ENCODE results near the gene EDC3.

EDC3 gene

GRCh38 chr15:74611341-74611740 lies 84.5 kb downstream of the EDC3 start:
- H3K27me3 Mint-ChIP-seq (ENCODE audit: low read depth, poor library complexity), result no peaks in the 10 kb centered on the region
- TF ChIP-seq CTCF (IDR thresholded peaks at IDR 0.05), result no peak
- H3K9me3 Mint-ChIP-seq, result no peaks in the 10 kb centered on the region
- H3K27ac Mint-ChIP-seq, result no peak overlapping the region
- no peak overlapping the region for H3K4me3 Mint-ChIP-seq
- no peak for DNase-seq
- no peaks in the 10 kb centered on the region for H3K36me3 Mint-ChIP-seq (ENCODE audit: low read depth)
- H3K4me1 Mint-ChIP-seq, result peaks cover 37% of the 10 kb centered on the region

- Mint-ChIP-seq H3K36me3 (ENCODE audit: low read depth) (no peaks in the 10 kb centered on the region), H3K27me3 (ENCODE audit: low read depth, poor library complexity) (peaks cover 4% of the 10 kb centered on the region), H3K4me3 (no peak overlapping the region), H3K9me3 (no peaks in the 10 kb centered on the region), H3K4me1 (peaks cover 36% of the 10 kb centered on the region), H3K27ac (no peak overlapping the region)
- DNase-seq, result no peak
- TF ChIP-seq CTCF (IDR thresholded peaks at IDR 0.05), result no peak
Observed at GRCh38 chr15:74610302-74610951, 85.4 kb downstream of the EDC3 start.

DNA sequence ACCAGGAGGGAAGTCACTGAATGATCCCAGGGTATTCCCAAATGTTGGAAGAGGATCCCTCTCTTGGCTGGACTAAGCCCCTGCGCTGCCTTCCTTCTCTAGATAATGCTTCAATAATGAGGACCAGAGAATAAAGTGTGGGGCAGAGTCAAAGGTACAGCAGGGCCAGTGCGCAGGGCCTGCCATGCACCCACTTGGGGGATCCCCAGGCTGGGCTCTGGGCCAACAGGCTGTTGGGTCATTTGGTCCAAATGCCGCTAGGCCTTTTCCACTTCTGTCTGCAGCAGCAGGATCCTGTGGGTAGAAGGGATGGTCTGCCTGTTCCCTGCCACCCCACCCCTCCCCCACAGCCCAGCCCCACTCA lies 85.9 kb downstream of the EDC3 start:
- no peak for TF ChIP-seq CTCF (IDR thresholded peaks at IDR 0.05)
- Mint-ChIP-seq H3K27ac (no peak overlapping the region), H3K36me3 (ENCODE audit: low read depth) (no peaks in the 10 kb centered on the region), H3K4me1 (peaks cover 36% of the 10 kb centered on the region), H3K4me3 (no peak overlapping the region), H3K27me3 (ENCODE audit: low read depth, poor library complexity) (peaks cover 4% of the 10 kb centered on the region), H3K9me3 (no peaks in the 10 kb centered on the region)
- DNase-seq, result no peak

DNA sequence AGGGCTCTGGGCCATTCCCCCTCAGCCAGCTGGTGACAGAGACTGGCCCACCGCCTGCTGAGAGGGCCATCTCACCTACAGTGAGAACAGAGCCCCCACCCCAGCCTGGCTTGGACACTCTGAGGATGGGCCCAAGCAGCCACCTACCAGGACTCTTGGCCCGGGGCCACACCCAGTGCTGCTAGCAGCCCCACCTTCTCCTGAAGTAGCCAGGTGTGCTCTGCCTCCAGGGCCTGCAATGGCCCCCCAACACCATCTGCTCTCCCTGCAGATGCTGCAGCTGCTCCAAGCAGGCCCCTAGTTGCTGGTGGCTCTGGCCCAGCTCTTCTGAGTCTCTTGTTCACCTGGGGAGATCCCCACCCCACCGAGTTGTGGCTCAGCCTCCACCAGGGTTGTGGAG lies 87.0 kb downstream of the EDC3 start:
- H3K27ac Mint-ChIP-seq, result peak overlapping the region; percentile 79
- peaks cover 4% of the 10 kb centered on the region for H3K27me3 Mint-ChIP-seq (ENCODE audit: low read depth, poor library complexity)
- H3K4me1 Mint-ChIP-seq, result peaks cover 32% of the 10 kb centered on the region
- no peaks in the 10 kb centered on the region for H3K9me3 Mint-ChIP-seq
- no peak for TF ChIP-seq CTCF (IDR thresholded peaks at IDR 0.05)
- H3K4me3 Mint-ChIP-seq, result no peak overlapping the region
- H3K36me3 Mint-ChIP-seq (ENCODE audit: low read depth), result no peaks in the 10 kb centered on the region
- DNase-seq, result no peak

DNA sequence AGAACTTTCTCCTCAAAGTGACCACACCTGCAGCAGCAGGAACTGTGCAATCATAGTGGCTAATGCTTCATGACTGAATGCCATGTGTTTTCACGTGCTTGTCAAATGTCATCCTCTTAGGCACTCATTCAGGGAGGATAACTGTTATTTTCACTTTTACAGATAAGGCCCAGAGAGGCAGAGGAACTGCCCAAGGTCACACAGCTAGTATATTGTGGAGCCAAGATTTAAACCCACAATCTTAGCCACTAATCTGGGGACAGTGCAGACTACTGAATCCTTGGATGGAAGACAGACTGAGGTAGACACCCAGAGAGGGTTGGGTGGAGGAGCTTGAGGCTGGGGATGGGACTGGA lies 90.1 kb downstream of the EDC3 start:
- Mint-ChIP-seq H3K4me1 (peaks cover 28% of the 10 kb centered on the region), H3K27me3 (ENCODE audit: low read depth, poor library complexity) (peaks cover 4% of the 10 kb centered on the region), H3K4me3 (no peak overlapping the region), H3K27ac (no peak overlapping the region), H3K9me3 (no peaks in the 10 kb centered on the region), H3K36me3 (ENCODE audit: low read depth) (no peaks in the 10 kb centered on the region)
- TF ChIP-seq CTCF (IDR thresholded peaks at IDR 0.05), result no peak
- DNase-seq, result no peak

- H3K27me3 Mint-ChIP-seq (ENCODE audit: low read depth, poor library complexity), result peaks cover 4% of the 10 kb centered on the region
- H3K36me3 Mint-ChIP-seq (ENCODE audit: low read depth), result no peaks in the 10 kb centered on the region
- no peak for TF ChIP-seq CTCF (IDR thresholded peaks at IDR 0.05)
- H3K4me3 Mint-ChIP-seq, result no peak overlapping the region
- DNase-seq, result no peak
- no peaks in the 10 kb centered on the region for H3K9me3 Mint-ChIP-seq
- H3K4me1 Mint-ChIP-seq, result peaks cover 27% of the 10 kb centered on the region
- H3K27ac Mint-ChIP-seq, result no peak overlapping the region
Observed at GRCh38 chr15:74604983-74605794, 90.6 kb downstream of the EDC3 start.

Measured in nephron progenitor cell (in vitro differentiated cells).